H1 (cell line): ENCODE measurements around the gene UBR2. TPM values are rescaled to one million over a fixed set of nuclear protein-coding genes. Genes with fewer than 3 reads are reported as not detected.

ENCODE experiments used
- HDAC6 ChIP-seq: IDR thresholded peaks from one replicate; pipeline ENCODE4 v1.7.1; 2012; ENCODE audit warnings: low read depth, mild to moderate bottlenecking, inconsistent platforms, low read length, moderate library complexity
- TAF7 ChIP-seq: optimal IDR thresholded peaks from 2 replicates; pipeline ENCODE3; 2011; ENCODE audit warnings: low read depth, mild to moderate bottlenecking, inconsistent platforms, low read length, moderate library complexity, borderline replicate concordance
- polyA plus RNA-seq, 7 experiments: library from polyadenylated mRNA; depleted of rRNA in 3 of 7; stranded (reverse) in 5 of 7; unstranded in 2 of 7; fragments of >200 nt in 5 of 7; fragments of 200-250 nt in 2 of 7; gene quantifications; 1 replicate in 5 of 7; 2 replicates in 1 of 7; 4 replicates in 1 of 7; pipeline versions ENCODE4 v1.2.1 to v1.2.3, GENCODE V29; 2011 to 2013; ENCODE audit warnings: missing spikeins in 2 of 7, mixed read lengths in 2 of 7
- total RNA-seq: library from RNA; stranded (reverse); fragmentation: NEBNext Ultra II Directional; extraction: Animal tissue kit (Norgen Biotek cat#: 25700); gene quantifications from 2 replicates; pipeline ENCODE4 v1.2.1, GENCODE V29; 2021

UBR2 gene
- total and polyA plus RNA-seq, 2 of the 8 experiments (the other 6 are each of a cell fraction or from before 2014, with no cell fraction given) = 6.5 to 19.5 TPM

GRCh38 chr6:42653851-42654250 is 90.0 kb downstream of the UBR2 start (continued):
- TF ChIP-seq TAF7 (no peak), HDAC6 (no peak)
